OCI-LY3 (cell line): ENCODE results near the gene RND3.
A peak's percentile ranks its signal among the peaks of the same experiment; 100 is the strongest.

Experiments
- H2AFZ ChIP-seq: fragments of 200-600, 300-600 bp; shearing (Covaris generic); 2 replicates; pipeline ENCODE4 v1.6.0; 2014; ENCODE audit warnings: antibody characterized with exemption, low read depth, low read length
- H3K27ac ChIP-seq: fragments of 200-600, 300-600 bp; sonication (generic); 2 replicates; pipeline ENCODE4 v1.5.1; 2014; ENCODE audit warnings: mild to moderate bottlenecking, low read length, moderate library complexity, mixed read lengths
- H3K27me3 ChIP-seq: fragments of 200-600, 300-600 bp; sonication (generic); 2 replicates; pipeline ENCODE4 v1.6.1; 2014; ENCODE audit warnings: low read depth, low read length, mixed read lengths
- H3K36me3 ChIP-seq: fragments of 200-600, 300-600 bp; sonication (generic); replicated peaks from 2 replicates; pipeline ENCODE3; 2014; ENCODE audit warnings: low read depth, low read length, mixed read lengths
- H3K4me1 ChIP-seq: fragments of 300-600, 200-600 bp; sonication (generic); 2 replicates; pipeline ENCODE4 v1.6.1; 2014; ENCODE audit warnings: low read length, mixed read lengths
- H3K4me2 ChIP-seq: fragments of 200-600, 300-600 bp; sonication (generic); 2 replicates; pipeline ENCODE4 v1.6.1; 2014; ENCODE audit warnings: low read length, mixed read lengths
- H3K4me3 ChIP-seq: fragments of 300-600, 200-600 bp; sonication (generic); 2 replicates; pipeline ENCODE4 v1.5.1; 2014; ENCODE audit warnings: antibody characterized with exemption, mild to moderate bottlenecking, low read length, moderate library complexity
- H3K79me2 ChIP-seq: fragments of 300-600, 200-600 bp; shearing (Covaris generic); 2 replicates; pipeline ENCODE4 v1.6.1; 2014; ENCODE audit warnings: mild to moderate bottlenecking, low read length, mixed read lengths
- H3K9ac ChIP-seq: fragments of 300-600, 200-600 bp; shearing (Covaris generic); 2 replicates; pipeline ENCODE4 v1.6.0; 2014; ENCODE audit warnings: mild to moderate bottlenecking, low read length, moderate library complexity
- H3K9me3 ChIP-seq: fragments of 200-600, 300-600 bp; shearing (Covaris generic); 2 replicates; pipeline ENCODE4 v1.6.1; 2014; ENCODE audit warnings: low read length, mixed read lengths; ENCODE audit not compliant: insufficient read depth
- H4K20me1 ChIP-seq: fragments of 200-600, 300-600 bp; sonication (generic); 2 replicates; pipeline ENCODE4 v1.6.1; 2016; ENCODE audit warnings: low read length, mixed read lengths; ENCODE audit not compliant: insufficient read depth
- CTCF ChIP-seq: fragments of 200-600, 300-600 bp; sonication (generic); IDR thresholded peaks from 2 replicates; pipeline ENCODE4 v1.5.1; 2014; ENCODE audit warnings: antibody characterized with exemption, low read length, low read depth
- EZH2phosphoT487 ChIP-seq: fragments of 200-600 bp; shearing (Covaris generic); IDR thresholded peaks from 2 replicates; pipeline ENCODE4 v1.6.1; 2018; ENCODE audit warnings: antibody characterized with exemption, mixed run types, low read depth

RND3 gene

GRCh38 chr2:150526006-150526405 is 38.5 kb upstream of the RND3 start:
- Histone ChIP-seq H3K4me3 (no peak overlapping the region), H2AFZ (no peak overlapping the region), H4K20me1 (no peaks in the 10 kb centered on the region), H3K9ac (no peak overlapping the region), H3K4me2 (no peak overlapping the region), H3K27ac (no peak overlapping the region), H3K9me3 (no peaks in the 10 kb centered on the region), H3K36me3 (no peaks in the 10 kb centered on the region), H3K4me1 (peaks cover 32% of the 10 kb centered on the region), H3K79me2 (no peaks in the 10 kb centered on the region), H3K27me3 (no peaks in the 10 kb centered on the region)
- no peak for TF ChIP-seq EZH2phosphoT487
- TF ChIP-seq CTCF: no peak

GRCh38 chr2:150522269-150522668 is 34.8 kb upstream of the RND3 start:
- Histone ChIP-seq H3K4me1 (peaks cover 19% of the 10 kb centered on the region), H2AFZ (no peak overlapping the region), H3K9me3 (no peaks in the 10 kb centered on the region), H3K27me3 (no peaks in the 10 kb centered on the region), H3K79me2 (no peaks in the 10 kb centered on the region), H3K4me3 (no peak overlapping the region), H4K20me1 (no peaks in the 10 kb centered on the region), H3K36me3 (no peaks in the 10 kb centered on the region), H3K27ac (no peak overlapping the region), H3K4me2 (no peak overlapping the region), H3K9ac (no peak overlapping the region)
- no peak for TF ChIP-seq EZH2phosphoT487
- TF ChIP-seq CTCF: no peak

- Histone ChIP-seq H3K9me3 (no peaks in the 10 kb centered on the region), H2AFZ (no peak overlapping the region), H3K4me1 (peaks cover 19% of the 10 kb centered on the region), H3K4me3 (no peak overlapping the region), H4K20me1 (no peaks in the 10 kb centered on the region), H3K4me2 (peak overlapping the region; percentile 24), H3K9ac (no peak overlapping the region), H3K36me3 (no peaks in the 10 kb centered on the region), H3K79me2 (no peaks in the 10 kb centered on the region), H3K27ac (no peak overlapping the region), H3K27me3 (no peaks in the 10 kb centered on the region)
- TF ChIP-seq CTCF: no peak
- TF ChIP-seq EZH2phosphoT487: no peak
Measured at GRCh38 chr2:150520887-150521664, 33.6 kb upstream of the RND3 start.

- Histone ChIP-seq H4K20me1 (no peaks in the 10 kb centered on the region), H3K36me3 (no peaks in the 10 kb centered on the region), H2AFZ (no peak overlapping the region), H3K4me3 (no peak overlapping the region), H3K4me1 (peaks cover 19% of the 10 kb centered on the region), H3K9me3 (no peaks in the 10 kb centered on the region), H3K27ac (no peak overlapping the region), H3K27me3 (no peaks in the 10 kb centered on the region), H3K9ac (no peak overlapping the region), H3K79me2 (no peaks in the 10 kb centered on the region), H3K4me2 (no peak overlapping the region)
- no peak for TF ChIP-seq CTCF
- no peak for TF ChIP-seq EZH2phosphoT487
Measured at GRCh38 chr2:150520033-150520432, 32.6 kb upstream of the RND3 start.
